ENCODE measurements around the gene RTN4R.

DNA sequence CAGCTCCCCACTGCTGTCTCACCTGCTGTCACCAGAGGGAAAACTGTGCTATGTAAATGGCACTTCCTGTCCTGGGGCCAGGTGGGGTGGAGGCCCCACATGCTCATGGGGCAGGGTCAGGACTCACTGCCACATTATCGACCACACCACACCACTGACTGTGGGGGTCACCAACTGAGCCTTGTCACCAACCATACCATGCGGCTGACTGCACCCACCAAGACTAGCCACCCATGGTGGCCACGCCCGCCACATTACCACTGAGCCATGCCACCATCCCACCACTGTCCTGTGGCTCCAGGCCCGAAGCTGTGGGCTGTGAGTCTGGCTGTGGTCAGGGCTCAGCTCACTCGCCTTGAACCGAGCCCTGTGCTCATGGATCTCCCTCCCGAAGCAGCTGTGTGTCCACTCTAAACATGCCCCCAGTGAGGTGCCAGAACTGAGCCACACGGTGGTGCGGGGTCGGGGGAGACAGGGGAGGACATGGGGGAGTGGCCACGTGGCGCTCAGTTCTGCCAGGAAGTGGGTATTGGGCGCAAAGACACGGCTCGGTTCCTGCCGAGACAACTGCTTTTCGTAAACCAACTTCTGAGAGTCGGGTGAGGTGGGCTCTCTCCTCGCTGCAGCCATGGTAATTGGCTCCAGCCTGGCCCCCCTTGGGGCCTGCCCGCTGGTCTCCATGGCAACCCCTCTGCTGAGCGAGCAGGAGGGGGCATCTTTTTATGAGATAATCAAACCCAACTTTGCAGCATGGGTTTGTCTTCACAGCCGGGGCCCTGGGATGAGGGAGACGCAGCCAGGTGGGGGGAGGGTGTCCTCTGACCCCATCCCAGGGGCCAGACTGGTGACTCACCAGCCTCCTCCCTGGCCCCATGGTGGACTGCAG is 23.2 kb downstream of the RTN4R start:
- TF ChIP-seq EZH2 (IDR thresholded peaks at IDR 0.05) (no peak), RAD21 (IDR thresholded peaks at IDR 0.05; ENCODE audit: low read depth) (no peak), ZFX (IDR thresholded peaks at IDR 0.05) (no peak), POLR2A (IDR thresholded peaks at IDR 0.05; ENCODE audit: borderline replicate concordance, extremely low read depth, insufficient read depth, insufficient read length) (no peak), YY1 (IDR thresholded peaks at IDR 0.05; ENCODE audit: extremely low read depth, insufficient replicate concordance, low read depth, low read length) (no peak), EZH2phosphoT487 (IDR thresholded peaks at IDR 0.05; ENCODE audit: borderline replicate concordance) (no peak), ELF1 (IDR thresholded peaks at IDR 0.05; ENCODE audit: borderline replicate concordance, low read depth) (no peak)
- TF ChIP-seq, protein P1, sequence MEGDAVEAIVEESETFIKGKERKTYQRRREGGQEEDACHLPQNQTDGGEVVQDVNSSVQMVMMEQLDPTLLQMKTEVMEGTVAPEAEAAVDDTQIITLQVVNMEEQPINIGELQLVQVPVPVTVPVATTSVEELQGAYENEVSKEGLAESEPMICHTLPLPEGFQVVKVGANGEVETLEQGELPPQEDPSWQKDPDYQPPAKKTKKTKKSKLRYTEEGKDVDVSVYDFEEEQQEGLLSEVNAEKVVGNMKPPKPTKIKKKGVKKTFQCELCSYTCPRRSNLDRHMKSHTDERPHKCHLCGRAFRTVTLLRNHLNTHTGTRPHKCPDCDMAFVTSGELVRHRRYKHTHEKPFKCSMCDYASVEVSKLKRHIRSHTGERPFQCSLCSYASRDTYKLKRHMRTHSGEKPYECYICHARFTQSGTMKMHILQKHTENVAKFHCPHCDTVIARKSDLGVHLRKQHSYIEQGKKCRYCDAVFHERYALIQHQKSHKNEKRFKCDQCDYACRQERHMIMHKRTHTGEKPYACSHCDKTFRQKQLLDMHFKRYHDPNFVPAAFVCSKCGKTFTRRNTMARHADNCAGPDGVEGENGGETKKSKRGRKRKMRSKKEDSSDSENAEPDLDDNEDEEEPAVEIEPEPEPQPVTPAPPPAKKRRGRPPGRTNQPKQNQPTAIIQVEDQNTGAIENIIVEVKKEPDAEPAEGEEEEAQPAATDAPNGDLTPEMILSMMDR (IDR thresholded peaks at IDR 0.05 in 2 of 3, conservative IDR thresholded peaks at IDR 0.05 in 1 of 3; ENCODE audit: borderline replicate concordance in 1 of 3, insufficient read depth in 1 of 3, low read depth in 2 of 3, low read length in 2 of 3): no peak
- TF ChIP-seq, protein P2, sequence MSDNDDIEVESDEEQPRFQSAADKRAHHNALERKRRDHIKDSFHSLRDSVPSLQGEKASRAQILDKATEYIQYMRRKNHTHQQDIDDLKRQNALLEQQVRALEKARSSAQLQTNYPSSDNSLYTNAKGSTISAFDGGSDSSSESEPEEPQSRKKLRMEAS (IDR thresholded peaks at IDR 0.05): no peak
- TF ChIP-seq, protein P3, sequence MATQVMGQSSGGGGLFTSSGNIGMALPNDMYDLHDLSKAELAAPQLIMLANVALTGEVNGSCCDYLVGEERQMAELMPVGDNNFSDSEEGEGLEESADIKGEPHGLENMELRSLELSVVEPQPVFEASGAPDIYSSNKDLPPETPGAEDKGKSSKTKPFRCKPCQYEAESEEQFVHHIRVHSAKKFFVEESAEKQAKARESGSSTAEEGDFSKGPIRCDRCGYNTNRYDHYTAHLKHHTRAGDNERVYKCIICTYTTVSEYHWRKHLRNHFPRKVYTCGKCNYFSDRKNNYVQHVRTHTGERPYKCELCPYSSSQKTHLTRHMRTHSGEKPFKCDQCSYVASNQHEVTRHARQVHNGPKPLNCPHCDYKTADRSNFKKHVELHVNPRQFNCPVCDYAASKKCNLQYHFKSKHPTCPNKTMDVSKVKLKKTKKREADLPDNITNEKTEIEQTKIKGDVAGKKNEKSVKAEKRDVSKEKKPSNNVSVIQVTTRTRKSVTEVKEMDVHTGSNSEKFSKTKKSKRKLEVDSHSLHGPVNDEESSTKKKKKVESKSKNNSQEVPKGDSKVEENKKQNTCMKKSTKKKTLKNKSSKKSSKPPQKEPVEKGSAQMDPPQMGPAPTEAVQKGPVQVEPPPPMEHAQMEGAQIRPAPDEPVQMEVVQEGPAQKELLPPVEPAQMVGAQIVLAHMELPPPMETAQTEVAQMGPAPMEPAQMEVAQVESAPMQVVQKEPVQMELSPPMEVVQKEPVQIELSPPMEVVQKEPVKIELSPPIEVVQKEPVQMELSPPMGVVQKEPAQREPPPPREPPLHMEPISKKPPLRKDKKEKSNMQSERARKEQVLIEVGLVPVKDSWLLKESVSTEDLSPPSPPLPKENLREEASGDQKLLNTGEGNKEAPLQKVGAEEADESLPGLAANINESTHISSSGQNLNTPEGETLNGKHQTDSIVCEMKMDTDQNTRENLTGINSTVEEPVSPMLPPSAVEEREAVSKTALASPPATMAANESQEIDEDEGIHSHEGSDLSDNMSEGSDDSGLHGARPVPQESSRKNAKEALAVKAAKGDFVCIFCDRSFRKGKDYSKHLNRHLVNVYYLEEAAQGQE (IDR thresholded peaks at IDR 0.05; ENCODE audit: low read depth): no peak

Data from HCT116 (cell line).